IMR-90 (cell line): Measurements from ENCODE around the gene OSBP2. TPM values are rescaled to one million over a fixed set of nuclear protein-coding genes. Genes with fewer than 3 reads are reported as not detected.

Experiments used
- ATAC-seq: fragments of 200-7000 bp; cut with Tn5 transposase; 2 replicates; pipeline ENCODE4 v1.9.1; 2020; ENCODE audit warnings: low read depth, mild to moderate bottlenecking, moderate library complexity
- BruUV-seq: library from RNA; stranded (reverse); fragments of 400-500 nt; replicated peaks from 2 replicates; lab custom pipeline; 2021; lab: Mats Ljungman, UMichigan
- CTCF ChIA-PET: fragments of 300-600 bp; formaldehyde crosslinking; extraction: SDS; loops from one replicate; lab custom pipeline; 2021; ENCODE audit warnings: antibody characterized with exemption; lab: Yijun Ruan, JAX
- POLR2A ChIA-PET: fragments of 300-600 bp; sonication (Branson Sonifier 250); formaldehyde crosslinking; loops from one replicate; lab custom pipeline; 2022; ENCODE audit warnings: antibody characterized with exemption; ENCODE audit not compliant: unreplicated experiment; lab: Charles Lee
- DNase-seq: peaks from one replicate; pipeline ENCODE4 v3.0.0; 2013
- H2AFZ ChIP-seq: replicated peaks from 2 replicates; pipeline ENCODE3; 2013; ENCODE audit warnings: low read length, mild to moderate bottlenecking; ENCODE audit not compliant: poor library complexity
- H2AK5ac ChIP-seq: 2 replicates; pipeline ENCODE4 v1.6.1; 2013; ENCODE audit warnings: low read depth, low read length, inconsistent platforms
- H2AK9ac ChIP-seq: replicated peaks from 2 replicates; pipeline ENCODE3; 2013; ENCODE audit warnings: mild to moderate bottlenecking, low read depth, low read length, moderate library complexity; ENCODE audit not compliant: poor library complexity
- H2BK120ac ChIP-seq: 2 replicates; pipeline ENCODE4 v1.6.1; 2013; ENCODE audit warnings: low read depth, low read length, inconsistent platforms
- H2BK15ac ChIP-seq: 3 replicates; pipeline ENCODE4 v1.6.1; 2013; ENCODE audit warnings: low read depth, low read length, inconsistent platforms
- H2BK20ac ChIP-seq: 2 replicates; pipeline ENCODE4 v1.6.1; 2013; ENCODE audit warnings: low read depth, mild to moderate bottlenecking, inconsistent platforms, low read length, moderate library complexity
- H2BK5ac ChIP-seq: 2 replicates; pipeline ENCODE4 v1.6.1; 2013; ENCODE audit warnings: mild to moderate bottlenecking, low read depth, low read length, inconsistent platforms; ENCODE audit not compliant: poor library complexity, severe bottlenecking
- H3K14ac ChIP-seq: replicated peaks from 2 replicates; pipeline ENCODE4 v1.6.1; 2013; ENCODE audit warnings: low read depth, low read length, inconsistent platforms
- H3K18ac ChIP-seq: 2 replicates; pipeline ENCODE4 v1.6.1; 2013; ENCODE audit warnings: low read depth, low read length, control low read depth
- H3K23ac ChIP-seq: 2 replicates; pipeline ENCODE4 v1.6.1; 2013; ENCODE audit warnings: low read depth, low read length, inconsistent platforms
- H3K27ac ChIP-seq: 2 replicates; pipeline ENCODE4 v1.5.1; 2013; ENCODE audit warnings: mild to moderate bottlenecking, control low read depth, low read length; ENCODE audit not compliant: insufficient read depth
- H3K27me3 ChIP-seq: 2 replicates; pipeline ENCODE4 v1.6.1; 2013; ENCODE audit warnings: low read length; ENCODE audit not compliant: control insufficient read depth, insufficient read depth
- H3K36me3 ChIP-seq: 2 replicates; pipeline ENCODE4 v1.6.1; 2013; ENCODE audit warnings: low read length, mixed read lengths; ENCODE audit not compliant: control insufficient read depth, insufficient read depth
- H3K4ac ChIP-seq: 2 replicates; pipeline ENCODE4 v1.6.1; 2013; ENCODE audit warnings: low read depth, low read length, inconsistent platforms
- H3K4me1 ChIP-seq: 2 replicates; pipeline ENCODE4 v1.6.1; 2013; ENCODE audit warnings: low read length, mixed read lengths; ENCODE audit not compliant: control insufficient read depth, insufficient read depth
- H3K4me2 ChIP-seq: 2 replicates; pipeline ENCODE4 v1.6.1; 2013; ENCODE audit warnings: low read depth, mild to moderate bottlenecking, control low read depth, low read length, moderate library complexity
- H3K4me3 ChIP-seq: 2 replicates; pipeline ENCODE4 v1.5.1; 2013; ENCODE audit warnings: low read depth, mild to moderate bottlenecking, control low read depth, low read length, moderate library complexity; ENCODE audit not compliant: insufficient read depth
- H3K56ac ChIP-seq: 2 replicates; pipeline ENCODE4 v1.6.1; 2013; ENCODE audit warnings: low read length, inconsistent platforms; ENCODE audit not compliant: insufficient read depth; ENCODE audit errors: extremely low read depth
- H3K79me1 ChIP-seq, 2 experiments: 2 replicates each; pipeline ENCODE4 v1.6.1; 2013; ENCODE audit warnings: low read length in 2 of 2, inconsistent platforms in 1 of 2, low read depth in 1 of 2
- H3K9ac ChIP-seq: 2 replicates; pipeline ENCODE4 v1.6.1; 2013; ENCODE audit warnings: low read depth, low read length, control low read depth
- H3K9me1 ChIP-seq: 2 replicates; pipeline ENCODE4 v1.6.1; 2013; ENCODE audit warnings: low read length, inconsistent platforms; ENCODE audit not compliant: insufficient read depth
- H3K9me3 ChIP-seq: 2 replicates; pipeline ENCODE4 v1.6.1; 2013; ENCODE audit warnings: low read length; ENCODE audit not compliant: control insufficient read depth, insufficient read depth
- H4K20me1 ChIP-seq: 2 replicates; pipeline ENCODE4 v1.6.1; 2013; ENCODE audit warnings: low read length, inconsistent platforms; ENCODE audit not compliant: insufficient read depth
- H4K5ac ChIP-seq: 2 replicates; pipeline ENCODE4 v1.6.1; 2013; ENCODE audit warnings: mild to moderate bottlenecking, low read depth, low read length, control low read depth
- H4K8ac ChIP-seq, 2 experiments: 2 replicates each; pipeline ENCODE4 v1.6.1; 2013; ENCODE audit warnings: low read depth in 2 of 2, low read length in 2 of 2, control low read depth in 1 of 2, inconsistent platforms in 1 of 2
- H4K91ac ChIP-seq: 2 replicates; pipeline ENCODE4 v1.6.1; 2013; ENCODE audit warnings: low read depth, low read length, inconsistent platforms; ENCODE audit not compliant: insufficient read depth
- BHLHE40 ChIP-seq: fragments of 150-350 bp; IDR thresholded peaks from 2 replicates; pipeline ENCODE4 v1.6.1; 2016; ENCODE audit warnings: mild to moderate bottlenecking, low read depth, low read length
- CEBPB ChIP-seq: IDR thresholded peaks from 2 replicates; pipeline ENCODE4 v1.6.1; 2012; ENCODE audit warnings: low read depth, low read length, improper control_type of control experiment
- CHD1 ChIP-seq: IDR thresholded peaks from 2 replicates; pipeline ENCODE4 v1.6.1; 2012; ENCODE audit warnings: low read depth, low read length, improper control_type of control experiment
- ELK1 ChIP-seq: fragments of 150-350 bp; IDR thresholded peaks from 2 replicates; pipeline ENCODE4 v1.6.1; 2016; ENCODE audit warnings: low read depth, mild to moderate bottlenecking, low read length, moderate library complexity, borderline replicate concordance
- FOS ChIP-seq: fragments of 150-350 bp; IDR thresholded peaks from 2 replicates; pipeline ENCODE4 v1.6.1; 2016; ENCODE audit warnings: low read depth, low read length
- MAFK ChIP-seq: IDR thresholded peaks from 2 replicates; pipeline ENCODE4 v1.6.1; 2012; ENCODE audit warnings: low read depth, low read length, improper control_type of control experiment
- MAZ ChIP-seq: IDR thresholded peaks from 2 replicates; pipeline ENCODE4 v1.6.1; 2012; ENCODE audit warnings: low read depth, mild to moderate bottlenecking, low read length, improper control_type of control experiment, moderate library complexity, borderline replicate concordance
- NFE2L2 ChIP-seq: fragments of 150-350 bp; IDR thresholded peaks from 2 replicates; pipeline ENCODE4 v1.6.1; 2016; ENCODE audit warnings: low read depth, mild to moderate bottlenecking, low read length
- POLR2A ChIP-seq: IDR thresholded peaks from 2 replicates; pipeline ENCODE4 v1.6.1; 2012; ENCODE audit warnings: mild to moderate bottlenecking, low read depth, low read length
- RFX5 ChIP-seq: IDR thresholded peaks from 2 replicates; pipeline ENCODE4 v1.8.0; 2012; ENCODE audit warnings: low read depth, mild to moderate bottlenecking, low read length, moderate library complexity
- SMC3 ChIP-seq: fragments of 150-350 bp; IDR thresholded peaks from 2 replicates; pipeline ENCODE4 v1.6.1; 2016; ENCODE audit warnings: low read depth, mild to moderate bottlenecking, antibody characterized with exemption, low read length, moderate library complexity
- USF2 ChIP-seq: fragments of 150-350 bp; IDR thresholded peaks from 2 replicates; pipeline ENCODE4 v1.6.1; 2017; ENCODE audit warnings: mild to moderate bottlenecking, antibody characterized with exemption, low read length, low read depth
- WGBS, 2 experiments: methylation state at CpG; one replicate each; pipeline versions ENCODE4 v1.1.5 to v1.1.7; 2013; ENCODE audit warnings: missing lambda C conversion rate in 2 of 2; ENCODE audit not compliant: insufficient read length in 1 of 2; ENCODE audit errors: extremely low coverage in 2 of 2; 5-methylcytosine and 5-hydroxymethylcytosine counted together
- dilution Hi-C: fragments of 300-500 bp; cut with HindIII; formaldehyde crosslinking; loops from one replicate; pipeline ENCODE4 v1.14.3; 2018; ENCODE audit warnings: low sequenced_read_pairs; ENCODE audit not compliant: unreplicated experiment
- in situ Hi-C: fragments of 300-500 bp; cut with MboI; formaldehyde crosslinking; loops from 3 replicates; pipeline ENCODE4 v1.14.3; 2019; ENCODE audit warnings: low sequenced_read_pairs, inconsistent platforms, mixed read lengths
- intact Hi-C: fragments of 100-400 bp; cut with micrococcal nuclease; formaldehyde crosslinking; loops from 2 replicates; pipeline ENCODE4 v1.10.0; 2022
- polyA plus RNA-seq, 3 experiments: library from polyadenylated mRNA; depleted of rRNA; stranded (reverse); fragments of >200 nt; gene quantifications; 2 replicates each; pipeline ENCODE4 v1.2.3, GENCODE V29; 2012; ENCODE audit warnings: low replicate concordance in 1 of 3
- total RNA-seq: library from RNA; depleted of rRNA; stranded (reverse); fragments of >200 nt; gene quantifications from 2 replicates; pipeline ENCODE4 v1.2.3, GENCODE V29; 2012

OSBP2 gene
- total and polyA plus RNA-seq, 2 of the 4 experiments (the other 2 are of a cell fraction) = 1.8 to 2.2 TPM

- no peak for ATAC-seq
- no TSS peak for BruUV-seq
- Histone ChIP-seq H3K9me1 (peaks cover 11% of the 10 kb centered on the region), H3K36me3 (peaks cover 71% of the 10 kb centered on the region), H3K79me1 (peaks cover 14 to 54% of the 10 kb centered on the region in 2 experiments; a peak in 3 of 4 replicates), H3K4me1 (peaks cover 2% of the 10 kb centered on the region), H3K23ac (no peak overlapping the region), H3K4me3 (no peak overlapping the region), H3K56ac (no peak overlapping the region), H3K9me3 (no peaks in the 10 kb centered on the region), H4K20me1 (peaks cover 4% of the 10 kb centered on the region; the same call in 1 of the 2 replicates), H3K14ac (no peak overlapping the region), H2BK120ac (no peak overlapping the region), H3K27ac (no peak overlapping the region), H2BK5ac (no peak overlapping the region), H2AK5ac (no peak overlapping the region), H2AK9ac (no peak overlapping the region), H3K4me2 (no peak overlapping the region), H2BK20ac (no peak overlapping the region), H3K4ac (no peak overlapping the region), H3K27me3 (no peaks in the 10 kb centered on the region), H3K9ac (no peak overlapping the region), H4K5ac (no peak overlapping the region), H3K18ac (no peak overlapping the region), H4K91ac (no peak overlapping the region), H4K8ac (no peak overlapping the region), H2AFZ (no peak overlapping the region), H2BK15ac (no peak overlapping the region)
- 64% methylated on average over 4 of the region's 7 CpGs; no CpG with 5 or more reads in 1 of the 2 experiments for WGBS, 2 experiments
- ChIA-PET POLR2A (no interaction called here), CTCF (no interaction called here)
- dilution Hi-C loops (no loop called here), intact Hi-C loops (no loop called here), in situ Hi-C loops (loop anchor here (5.0 to 10.0 kb wide), 3 partner anchors 141 to 288 kb away; no protein-coding TSS in a partner anchor)
- no peak for DNase-seq
- TF ChIP-seq BHLHE40 (no peak), SMC3 (no peak), FOS (no peak), CHD1 (no peak), ELK1 (no peak), CEBPB (no peak), MAZ (no peak), MAFK (no peak), USF2 (no peak), POLR2A (no peak), RFX5 (no peak), NFE2L2 (no peak)
These were observed 251.7 kb downstream of the OSBP2 start for GRCh38 chr22:30946354-30946753.
